Activated CD4-positive, alpha-beta T cell treated with anti-CD3 and anti-CD28 coated beads, Interleukin-2, amount 50 U/mL, for 1 hour (primary cell): ENCODE results near the gene KCNQ5.
"Not testable (repeated sequence)": the region's sequence is repeated elsewhere in the genome, so short reads cannot be mapped to it uniquely, and the experiment has no call there.

ENCODE experiments used
- DNase-seq: peaks from one replicate; pipeline ENCODE4 v3.0.0-alpha.2; 2020

The KCNQ5 gene

DNA sequence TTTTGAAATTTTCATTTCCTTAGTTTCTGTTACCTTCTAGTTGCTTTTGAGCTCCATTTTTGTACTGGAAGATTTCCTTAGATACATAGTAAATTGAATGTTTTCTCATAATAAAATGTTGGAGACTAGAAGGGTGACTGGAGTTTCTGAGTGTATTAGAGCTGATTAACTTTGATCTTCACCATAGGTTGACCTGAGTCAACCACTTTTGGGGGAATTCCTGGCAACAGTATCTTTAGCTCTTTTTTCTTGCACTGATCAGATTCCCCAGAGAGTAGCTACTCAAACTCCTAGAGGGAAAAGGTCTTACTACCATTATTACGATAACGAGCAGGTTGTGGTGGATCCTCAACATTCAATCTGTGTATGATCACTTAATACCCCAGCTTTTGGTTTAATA is 530.7 kb downstream of the KCNQ5 start:
- DNase-seq, result no peak

DNA sequence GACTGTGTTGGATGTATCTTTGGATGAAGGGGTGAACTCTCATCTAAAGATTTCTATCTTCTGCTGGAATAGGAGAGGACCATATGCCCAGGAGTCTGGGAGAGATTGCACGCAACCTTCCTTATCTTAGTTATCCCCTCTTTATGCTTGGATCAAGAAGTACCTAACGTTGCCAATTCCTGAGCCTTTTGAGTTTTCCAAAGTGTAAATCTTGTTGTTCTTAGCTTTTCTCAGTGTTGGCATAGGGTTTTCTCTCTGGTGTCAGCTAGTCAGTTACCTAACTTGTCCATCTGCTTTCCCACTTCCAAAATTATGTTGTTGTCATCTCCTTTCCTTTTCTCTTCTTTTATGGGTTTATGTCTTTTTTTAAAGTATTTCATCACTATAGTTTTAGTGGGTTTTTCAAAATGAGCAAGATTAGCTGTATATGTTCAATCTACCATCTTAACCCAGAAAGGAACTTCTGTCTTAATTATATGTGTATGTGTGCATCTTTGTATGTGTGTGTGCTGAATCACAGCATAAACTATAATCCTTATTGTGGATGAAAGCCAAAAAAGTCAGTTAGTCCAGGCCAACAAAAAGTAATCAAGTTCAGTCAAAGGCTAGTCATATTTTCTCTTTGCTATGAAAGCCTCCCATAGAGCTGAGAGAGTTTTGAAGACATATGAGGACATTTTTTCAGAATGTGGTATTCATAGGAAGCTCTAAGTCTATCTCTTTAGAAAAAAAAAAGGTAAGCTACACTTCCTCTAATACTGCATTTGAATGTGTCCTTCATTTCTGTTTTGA is 531.3 kb downstream of the KCNQ5 start:
- no peak for DNase-seq

DNA sequence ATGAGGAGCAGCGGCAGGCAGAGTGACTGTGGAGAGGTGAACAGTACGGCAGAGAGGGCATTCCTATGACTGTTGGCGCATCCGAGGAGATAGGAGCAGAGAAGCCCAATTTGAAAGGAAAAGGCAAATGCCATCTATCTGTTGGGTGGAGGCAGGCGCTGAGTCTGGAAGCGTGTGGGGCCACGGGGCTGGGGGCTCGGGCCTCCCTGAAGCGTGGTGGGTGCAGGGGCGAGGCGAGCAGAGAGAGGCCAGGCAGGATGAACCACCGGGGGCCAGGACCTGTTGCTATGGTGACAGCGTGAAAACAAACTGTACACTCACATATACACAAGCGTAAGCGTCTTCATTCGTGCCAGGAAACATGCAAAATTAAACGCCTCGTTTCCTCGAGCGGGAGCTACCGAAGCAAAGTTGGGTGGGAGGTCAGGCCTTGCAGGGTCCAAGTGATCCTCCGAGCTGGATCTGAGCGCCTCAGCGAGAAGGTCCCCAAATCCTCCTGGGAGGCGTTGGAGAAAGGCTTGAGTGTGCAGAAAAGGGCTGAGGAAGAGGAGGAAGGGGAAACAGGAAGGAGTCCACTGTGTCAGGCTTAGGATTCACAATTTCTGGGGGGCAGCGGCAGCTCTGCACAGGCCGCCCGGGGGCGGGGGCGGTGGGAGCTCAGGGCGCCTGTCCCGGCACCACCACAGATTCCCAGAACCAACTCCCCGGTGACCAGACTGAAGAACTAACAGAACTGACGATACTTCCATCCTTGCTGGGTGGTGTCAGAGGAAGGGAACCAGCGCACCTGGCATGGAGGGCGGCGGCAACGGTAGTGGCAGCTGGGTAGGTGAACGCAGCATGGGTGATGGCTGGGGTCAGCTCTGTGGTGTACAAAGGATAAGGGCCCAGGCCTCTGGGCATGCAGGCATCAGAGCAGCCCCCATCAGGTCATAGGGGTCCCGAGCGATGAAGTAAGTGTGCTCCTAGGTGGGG is 535.2 kb downstream of the KCNQ5 start:
- DNase-seq, result no peak

DNA sequence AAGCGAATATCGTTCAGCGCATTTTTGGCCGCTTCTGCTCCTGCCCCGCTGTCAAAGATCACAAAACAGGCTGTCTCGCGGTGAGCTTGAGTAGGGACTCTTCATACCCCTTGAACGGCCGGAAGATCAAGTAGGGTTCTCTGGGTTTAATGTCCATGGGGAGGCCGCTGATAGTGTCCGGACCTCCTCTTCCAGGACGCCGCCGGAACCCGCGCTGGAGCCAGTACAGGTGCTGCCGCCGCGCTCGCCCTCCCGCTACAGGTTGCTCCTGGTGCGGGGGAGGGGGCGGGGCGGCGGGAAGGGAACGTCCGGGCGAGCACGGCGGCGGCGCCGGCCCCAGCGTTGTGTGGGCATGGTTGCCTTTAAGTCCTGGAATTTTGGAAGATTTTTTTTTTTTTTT is 536.0 kb downstream of the KCNQ5 start:
- DNase-seq, result no peak

DNA sequence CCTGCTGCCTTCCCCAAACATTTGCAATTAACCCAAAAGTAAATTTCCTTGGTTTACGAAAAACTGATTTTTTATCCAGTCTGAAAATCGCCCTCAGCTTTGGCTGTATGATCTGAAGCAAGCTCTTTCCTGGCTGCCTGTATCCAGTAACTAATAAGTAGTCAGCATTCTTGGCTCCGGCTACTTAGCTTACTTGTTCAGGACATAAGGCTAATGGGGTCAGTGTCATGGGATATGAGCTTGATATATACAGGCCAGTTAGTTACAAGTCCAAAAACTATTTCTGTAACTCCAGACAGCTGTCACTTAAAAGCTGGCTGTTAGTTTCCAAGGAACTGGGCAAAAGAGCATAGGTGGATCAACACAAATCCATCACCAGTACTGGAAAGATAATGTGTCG is 547.2 kb downstream of the KCNQ5 start:
- no peak for DNase-seq

DNA sequence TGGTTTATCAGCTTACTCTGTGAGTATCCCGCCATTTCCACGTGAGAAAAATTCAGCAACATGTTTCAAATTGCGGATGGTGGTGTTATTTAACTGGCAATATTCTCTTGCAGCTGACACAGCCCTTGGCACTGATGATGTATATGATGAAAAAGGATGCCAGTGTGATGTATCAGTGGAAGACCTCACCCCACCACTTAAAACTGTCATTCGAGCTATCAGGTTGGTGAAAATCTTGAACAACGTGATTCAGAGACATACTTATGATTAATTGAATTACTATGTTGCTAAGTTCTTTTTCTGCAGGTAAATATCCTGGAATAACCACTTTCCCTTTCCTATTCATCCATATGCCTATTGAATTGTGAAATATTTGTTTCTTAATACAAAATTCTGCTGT is 547.8 kb downstream of the KCNQ5 start:
- DNase-seq, result no peak

DNA sequence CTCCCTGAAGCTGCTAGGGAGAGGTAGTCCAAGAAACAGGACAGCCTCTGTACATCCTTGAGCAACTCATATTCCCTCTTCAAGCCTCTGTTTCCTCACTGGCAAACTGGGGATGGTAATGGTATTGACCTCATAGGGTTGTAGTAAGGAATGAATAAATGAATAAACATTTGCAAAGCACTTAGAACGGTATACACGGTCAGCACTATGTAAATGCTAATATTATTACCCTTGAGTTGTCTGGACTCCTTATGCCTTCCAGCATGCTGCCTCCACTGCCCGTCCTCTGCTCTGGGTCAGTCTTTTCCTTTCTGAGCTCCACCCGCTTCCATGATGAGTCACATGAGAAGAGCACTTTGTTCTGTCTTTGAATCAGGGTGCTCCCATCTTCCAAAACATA is 552.8 kb downstream of the KCNQ5 start:
- DNase-seq, result no peak

DNA sequence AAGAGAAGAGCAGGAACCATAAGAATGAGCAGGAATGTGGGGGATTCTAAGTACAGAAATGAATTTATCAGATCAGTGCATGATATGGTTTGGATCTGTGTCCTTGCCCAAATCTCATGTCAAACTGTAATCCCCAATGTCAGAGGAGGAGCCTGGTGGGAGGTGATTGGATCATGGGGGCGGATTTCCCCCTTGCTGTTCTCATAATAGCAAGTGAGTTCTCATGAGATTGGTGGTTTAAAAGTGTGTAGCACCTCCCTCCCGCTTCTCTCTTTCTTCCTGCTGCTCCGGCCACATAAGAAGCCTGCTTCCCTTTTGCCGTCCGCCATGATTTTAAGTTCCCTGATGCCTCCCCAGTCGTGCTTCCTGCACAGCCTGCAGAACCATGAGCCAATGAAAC is 554.2 kb downstream of the KCNQ5 start:
- DNase-seq, result no peak

DNA sequence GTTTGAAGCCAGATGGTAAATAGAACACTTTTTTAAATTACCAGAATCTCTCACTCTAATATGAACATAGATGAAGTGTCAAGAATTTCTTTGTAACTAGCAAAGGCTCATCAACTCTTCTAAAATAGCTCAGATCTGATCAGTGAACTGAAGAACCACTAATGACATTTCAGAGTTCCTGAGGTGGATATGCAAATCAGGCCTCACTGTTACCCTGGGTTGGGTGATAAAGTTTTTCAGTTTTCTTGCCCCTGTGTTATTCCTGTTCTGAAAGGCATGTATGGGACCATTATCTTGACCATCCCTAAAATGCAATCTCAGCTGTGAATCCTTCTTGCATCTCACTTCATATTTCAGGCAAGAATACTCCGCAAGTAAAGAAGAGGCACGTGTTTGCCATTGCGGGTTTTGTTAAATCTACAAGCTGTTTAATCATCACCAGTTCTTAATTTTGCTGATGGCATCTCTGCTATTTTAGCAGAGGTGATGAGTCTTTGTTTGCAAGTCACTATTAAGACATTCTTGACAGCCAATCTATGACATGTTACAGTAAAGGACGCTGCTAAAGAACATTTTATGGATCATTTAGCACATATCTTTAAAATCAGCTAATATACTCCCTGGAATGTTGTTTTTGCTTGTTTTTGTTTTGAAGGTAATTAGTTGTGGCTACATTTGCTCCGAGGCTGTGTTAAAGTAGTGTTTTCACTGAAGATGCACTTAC is 555.5 kb downstream of the KCNQ5 start:
- DNase-seq, result no peak

DNA sequence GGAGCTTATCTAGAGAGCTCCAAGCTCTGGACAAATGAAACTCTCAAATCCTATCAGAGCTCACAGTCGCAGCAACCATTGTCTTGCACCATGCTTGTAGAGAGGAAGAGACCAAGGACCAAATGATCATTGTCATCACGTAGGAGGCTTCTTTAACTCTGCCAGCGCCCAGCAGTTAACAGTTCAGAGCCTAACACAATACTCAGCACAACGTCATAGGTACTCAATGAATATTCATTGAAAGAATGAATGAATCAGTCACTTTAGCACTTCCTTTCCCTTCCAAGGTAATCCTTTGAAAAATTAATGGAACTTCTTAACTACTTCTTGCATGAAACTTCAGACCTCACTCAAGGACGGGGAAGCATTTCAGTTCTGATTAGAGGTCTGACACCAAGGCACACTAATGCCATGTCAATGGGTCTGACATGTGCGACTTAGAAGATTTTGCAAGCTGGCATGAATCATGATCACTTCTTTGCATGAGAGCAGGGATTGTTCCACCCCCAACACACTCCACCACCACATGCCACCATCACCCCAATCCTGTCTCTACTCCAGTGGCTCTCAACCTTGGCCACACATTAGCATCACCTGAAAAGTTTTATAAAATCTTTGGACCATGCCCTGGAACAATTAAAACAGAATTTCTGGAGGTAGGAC is 558.3 kb downstream of the KCNQ5 start:
- no peak for DNase-seq

DNA sequence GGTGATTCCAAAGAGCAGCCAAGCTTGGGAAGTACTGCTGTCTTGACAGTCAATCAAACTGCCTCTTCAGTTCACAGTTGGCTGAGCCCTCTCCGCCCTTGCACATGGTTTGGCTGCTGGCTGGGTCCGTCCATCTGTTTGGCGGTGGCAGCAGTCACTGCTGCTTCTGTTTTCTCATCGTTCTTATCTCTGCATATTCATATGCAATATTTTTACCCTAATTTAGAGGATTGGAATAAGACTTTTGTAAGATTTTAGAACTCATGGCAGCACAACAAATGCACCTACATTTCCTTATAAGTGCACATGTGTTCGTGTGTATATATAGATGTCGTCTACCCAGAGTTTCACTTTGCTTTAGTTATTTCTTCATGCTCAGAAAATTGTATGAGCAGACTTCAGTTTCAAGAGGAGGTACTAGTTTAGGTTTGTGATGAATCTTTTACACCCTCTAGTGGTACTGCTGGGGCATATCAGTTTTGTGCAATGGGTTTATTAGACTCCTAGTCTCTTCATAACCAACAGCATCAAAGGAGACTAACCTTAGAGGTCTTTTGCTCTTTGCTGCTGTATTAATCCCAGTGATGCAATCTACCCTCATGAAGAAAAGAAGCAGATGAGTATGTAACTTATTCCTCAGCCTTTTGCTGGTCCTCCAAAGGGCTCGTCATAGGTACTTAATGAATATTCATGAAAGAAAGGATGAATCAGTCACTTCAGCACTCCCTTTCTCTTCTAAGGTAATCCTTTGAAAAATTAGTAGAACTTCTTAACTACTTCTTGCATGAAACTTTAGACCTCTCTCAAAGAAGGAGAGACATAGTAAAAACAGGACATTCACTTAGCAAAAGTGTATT is 559.1 kb downstream of the KCNQ5 start:
- DNase-seq, result no peak

DNA sequence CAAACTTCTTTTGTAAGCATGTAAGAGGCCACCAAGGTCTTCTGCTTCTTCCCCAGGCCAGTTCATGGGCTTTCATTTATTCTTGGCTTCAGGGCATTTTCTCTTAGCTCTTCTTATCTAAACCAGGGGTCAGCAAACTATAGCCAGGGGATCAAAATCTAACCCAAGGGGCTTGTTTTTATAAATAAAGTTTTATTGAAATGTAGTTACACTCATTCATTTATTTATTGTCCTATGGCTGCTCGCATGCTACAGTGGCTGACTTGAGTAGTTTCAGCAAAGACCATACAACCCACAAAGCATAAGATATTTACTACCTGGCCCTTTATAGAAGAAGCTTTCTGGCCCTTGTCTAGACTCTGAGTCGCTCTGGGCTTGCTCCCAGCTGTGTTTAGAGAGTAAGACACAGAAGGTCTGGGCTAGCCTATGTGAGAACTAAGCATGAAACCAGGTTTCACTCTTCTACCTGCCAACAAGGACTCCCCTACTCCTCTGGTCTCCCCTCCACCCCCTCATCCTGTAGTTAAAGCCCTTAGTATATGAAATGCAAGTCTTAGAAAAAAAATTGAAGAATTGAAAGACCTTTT is 560.2 kb downstream of the KCNQ5 start:
- DNase-seq, result no peak

DNA sequence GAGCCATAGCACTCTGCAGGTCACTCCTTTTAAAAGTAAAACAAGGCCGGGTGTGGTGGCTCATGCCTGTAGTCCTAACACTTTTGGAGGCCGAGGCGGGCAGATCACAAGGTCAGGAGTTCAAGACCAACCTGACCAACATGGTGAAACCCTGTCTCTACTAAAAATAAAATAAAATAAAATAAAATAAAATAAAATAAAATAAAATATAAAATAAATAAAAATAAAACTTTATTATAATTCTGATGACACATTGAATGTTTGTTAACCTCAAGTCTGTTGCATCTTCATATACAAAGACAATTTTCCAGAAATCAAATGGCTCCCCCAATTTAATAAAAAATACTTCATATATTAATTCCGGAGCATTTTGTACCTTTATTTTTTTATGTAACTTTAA is 571.4 kb downstream of the KCNQ5 start:
- DNase-seq, result not testable (repeated sequence)

DNA sequence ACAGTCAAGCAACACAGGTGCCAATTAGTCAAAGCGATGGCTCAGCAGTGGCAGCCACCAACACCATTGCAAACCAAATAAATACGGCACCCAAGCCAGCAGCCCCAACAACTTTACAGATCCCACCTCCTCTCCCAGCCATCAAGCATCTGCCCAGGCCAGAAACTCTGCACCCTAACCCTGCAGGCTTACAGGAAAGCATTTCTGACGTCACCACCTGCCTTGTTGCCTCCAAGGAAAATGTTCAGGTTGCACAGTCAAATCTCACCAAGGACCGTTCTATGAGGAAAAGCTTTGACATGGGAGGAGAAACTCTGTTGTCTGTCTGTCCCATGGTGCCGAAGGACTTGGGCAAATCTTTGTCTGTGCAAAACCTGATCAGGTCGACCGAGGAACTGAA is 572.9 kb downstream of the KCNQ5 start:
- no peak for DNase-seq

DNA sequence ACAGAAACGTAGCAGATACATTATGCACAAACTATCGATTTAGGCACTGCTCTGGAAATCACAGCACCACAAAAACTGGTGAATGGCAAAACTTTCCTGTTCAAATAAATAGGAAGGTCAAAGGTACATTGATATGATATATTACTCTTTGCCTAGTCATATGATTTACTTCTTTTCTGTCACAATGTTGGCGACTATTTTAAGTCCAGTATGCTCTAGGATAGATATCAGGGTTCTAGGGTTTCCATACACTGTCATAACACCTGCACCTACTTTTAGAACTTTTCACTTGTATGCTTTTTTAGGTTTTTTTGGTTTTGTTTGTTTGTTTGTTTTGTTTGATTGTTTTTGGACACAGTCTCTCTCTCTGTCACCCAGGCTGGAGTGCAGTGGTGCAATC is 578.4 kb downstream of the KCNQ5 start:
- DNase-seq, result no peak

DNA sequence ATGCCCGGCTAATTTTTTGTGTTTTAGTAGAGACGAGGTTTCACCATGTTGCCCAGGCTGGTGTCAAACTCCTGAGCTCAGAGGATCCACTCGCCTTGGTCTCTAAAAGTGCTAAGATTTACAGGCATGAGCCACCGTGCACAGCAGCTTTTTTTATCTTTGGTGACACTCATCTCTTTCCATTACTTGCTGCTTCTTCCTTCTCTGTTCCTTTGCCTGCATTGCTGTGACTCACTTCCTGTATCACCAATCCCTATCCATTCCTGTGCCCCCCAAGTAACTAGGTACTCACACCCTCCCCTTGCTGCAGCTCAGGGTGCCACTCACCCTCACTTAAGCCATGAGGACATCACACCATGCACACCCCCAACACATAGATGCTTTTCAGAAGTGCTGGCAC is 578.9 kb downstream of the KCNQ5 start:
- no peak for DNase-seq

DNA sequence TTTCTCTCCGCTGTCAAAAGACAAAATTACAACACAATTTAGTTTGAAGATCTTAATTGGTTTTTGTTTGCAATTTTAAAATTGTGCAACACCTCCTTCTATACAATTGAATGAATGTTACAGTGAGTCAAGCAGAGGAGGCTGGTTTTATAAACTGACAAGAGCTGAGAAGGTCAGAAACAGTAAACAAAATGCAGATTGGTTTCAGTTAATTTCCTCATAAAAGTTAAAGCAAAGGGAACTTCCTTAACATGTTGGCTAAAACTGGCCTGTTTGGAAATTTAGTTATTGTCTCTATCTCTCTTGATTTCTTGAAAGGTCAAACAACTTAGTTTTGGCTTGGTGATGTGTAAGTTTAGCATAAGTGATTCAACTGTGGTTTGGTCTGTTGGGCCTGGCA is 581.2 kb downstream of the KCNQ5 start:
- no peak for DNase-seq

DNA sequence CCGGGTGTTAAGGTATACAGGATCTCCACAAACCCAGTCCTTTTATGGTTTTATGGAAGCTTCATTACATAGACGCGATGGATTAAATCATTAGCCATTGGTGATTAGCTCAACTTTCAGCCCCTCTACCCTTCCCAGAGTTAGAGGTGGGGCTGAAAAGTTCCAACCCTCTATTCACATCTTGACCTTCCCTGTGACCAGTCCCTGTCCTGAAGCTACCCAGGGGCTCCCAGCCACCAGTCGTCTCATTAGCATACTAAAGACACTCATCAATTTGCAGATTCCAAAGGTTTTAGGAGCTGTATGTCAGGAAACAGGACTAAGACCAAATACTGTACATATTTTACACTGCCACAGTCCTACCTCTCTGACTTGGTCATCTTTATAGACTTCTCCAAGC is 582.4 kb downstream of the KCNQ5 start:
- no peak for DNase-seq

DNA sequence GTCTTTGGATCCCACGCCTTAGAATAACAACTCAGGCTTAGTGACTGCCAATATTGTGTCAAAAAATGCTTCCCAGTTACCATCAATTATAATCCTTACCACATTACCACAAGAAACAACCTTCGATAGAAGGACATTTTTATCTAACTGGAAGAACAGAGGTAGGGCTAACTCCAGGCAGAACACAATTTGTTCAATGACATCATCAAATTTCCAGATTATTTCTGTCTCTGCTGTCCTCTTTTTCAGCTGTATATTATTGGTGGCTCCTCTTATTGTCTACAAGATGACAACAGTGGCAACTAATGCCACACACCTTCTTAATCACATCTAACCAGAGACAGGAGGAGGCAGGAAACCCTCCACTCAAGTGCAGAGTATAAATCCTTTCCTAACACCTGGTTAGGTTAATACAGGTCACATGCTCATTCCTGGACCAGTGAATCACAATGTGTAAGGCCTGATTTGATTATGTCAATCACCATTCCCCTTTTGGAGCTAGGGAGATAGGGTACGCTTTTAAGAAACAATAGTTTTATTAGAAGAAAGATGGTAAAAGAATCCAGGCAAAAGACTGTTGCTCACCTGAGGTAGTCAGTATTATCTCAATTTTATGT is 585.5 kb downstream of the KCNQ5 start:
- no peak for DNase-seq

DNA sequence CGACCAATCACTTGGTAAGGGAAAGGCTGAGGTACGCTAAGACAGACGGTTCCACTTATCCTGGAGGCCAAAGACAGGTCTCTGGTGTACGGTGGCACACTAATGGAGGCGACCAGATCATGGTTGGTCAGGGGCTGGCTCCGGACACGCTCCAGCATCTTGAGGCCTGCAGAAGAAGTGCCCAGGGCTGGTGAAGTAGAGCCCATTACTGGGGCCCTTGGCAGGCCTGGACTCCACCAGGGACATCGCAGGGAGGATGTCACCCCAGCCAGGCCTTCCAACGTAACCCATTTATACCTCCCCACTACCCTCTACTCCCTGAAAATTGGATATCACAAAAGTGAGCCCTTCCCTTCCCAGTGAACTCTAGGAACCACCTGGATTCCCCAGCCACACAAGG is 587.3 kb downstream of the KCNQ5 start:
- DNase-seq, result no peak

DNA sequence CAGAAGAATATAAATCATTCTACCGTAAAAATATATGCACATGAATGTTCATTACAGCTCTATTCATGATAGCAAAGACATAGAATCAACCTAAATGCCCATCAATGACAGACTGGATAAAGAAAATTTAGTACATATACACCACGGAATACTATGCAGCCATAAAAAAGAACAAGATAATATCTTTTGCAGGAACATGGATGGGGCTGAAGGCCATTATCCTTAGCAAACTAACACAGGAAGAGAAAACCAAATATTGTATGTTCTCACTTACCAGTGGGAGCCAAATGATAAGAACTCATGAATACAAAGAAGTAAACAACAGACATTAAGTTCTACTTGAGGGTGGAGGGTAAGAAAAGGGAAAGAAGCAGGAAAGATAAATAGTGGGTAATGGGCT is 595.0 kb downstream of the KCNQ5 start:
- DNase-seq, result no peak
